H9 (cell line): ENCODE data around the gene OR2T4. TPM values are rescaled to one million over a fixed set of nuclear protein-coding genes. Genes with fewer than 3 reads are reported as not detected.

Experiments
- DNase-seq: peaks from one replicate; pipeline ENCODE4 v3.0.0-alpha.2; 2017
- H2AFZ ChIP-seq: one replicate; pipeline ENCODE4 v1.6.1; 2013; ENCODE audit warnings: mild to moderate bottlenecking, low read length, control low read depth, moderate library complexity
- H2AK5ac ChIP-seq: 2 replicates; pipeline ENCODE4 v1.6.1; 2013; ENCODE audit warnings: low read length, control low read depth, mixed read lengths; ENCODE audit not compliant: insufficient read length
- H2BK120ac ChIP-seq: one replicate; pipeline ENCODE4 v1.6.1; 2013; ENCODE audit warnings: low read depth, mild to moderate bottlenecking, low read length, control low read depth, inconsistent platforms; ENCODE audit not compliant: poor library complexity, severe bottlenecking
- H2BK12ac ChIP-seq: 2 replicates; pipeline ENCODE4 v1.6.1; 2013; ENCODE audit warnings: low read length, control low read depth, mixed read lengths, low read depth; ENCODE audit not compliant: insufficient read length
- H2BK15ac ChIP-seq: 2 replicates; pipeline ENCODE4 v1.6.1; 2013; ENCODE audit warnings: low read depth, low read length, control low read depth
- H2BK20ac ChIP-seq: one replicate; pipeline ENCODE4 v1.6.1; 2013; ENCODE audit warnings: low read depth, mild to moderate bottlenecking, low read length, control low read depth, inconsistent platforms; ENCODE audit not compliant: poor library complexity, severe bottlenecking
- H2BK5ac ChIP-seq: 2 replicates; pipeline ENCODE4 v1.6.1; 2013; ENCODE audit warnings: low read length, control low read depth, mixed read lengths; ENCODE audit not compliant: insufficient read length
- H3K14ac ChIP-seq: 2 replicates; pipeline ENCODE4 v1.6.1; 2013; ENCODE audit warnings: low read length, control low read depth; ENCODE audit not compliant: insufficient read depth
- H3K18ac ChIP-seq: 2 replicates; pipeline ENCODE4 v1.6.1; 2013; ENCODE audit warnings: low read depth, mild to moderate bottlenecking, mixed read lengths, low read length, control low read depth; ENCODE audit not compliant: insufficient read length
- H3K23ac ChIP-seq: 2 replicates; pipeline ENCODE4 v1.6.1; 2013; ENCODE audit warnings: low read length, control low read depth, mixed read lengths, low read depth; ENCODE audit not compliant: insufficient read length
- H3K23me2 ChIP-seq: 2 replicates; pipeline ENCODE4 v1.6.1; 2013; ENCODE audit warnings: low read depth, mild to moderate bottlenecking, mixed read lengths, low read length, control low read depth; ENCODE audit not compliant: insufficient read length, poor library complexity, severe bottlenecking
- H3K27ac ChIP-seq: 2 replicates; pipeline ENCODE4 v1.5.1; 2013; ENCODE audit warnings: low read length, control low read depth, mixed read lengths, low read depth; ENCODE audit not compliant: insufficient read length
- H3K27me3 ChIP-seq: 2 replicates; pipeline ENCODE4 v1.6.1; 2013; ENCODE audit warnings: low read length, control low read depth, inconsistent platforms; ENCODE audit not compliant: insufficient read depth
- H3K4ac ChIP-seq: 2 replicates; pipeline ENCODE4 v1.6.1; 2013; ENCODE audit warnings: low read depth, mild to moderate bottlenecking, control low read depth, inconsistent platforms, low read length, moderate library complexity
- H3K4me1 ChIP-seq: 2 replicates; pipeline ENCODE4 v1.6.1; 2013; ENCODE audit warnings: low read length, control low read depth, inconsistent platforms; ENCODE audit not compliant: insufficient read depth
- H3K4me2 ChIP-seq: 2 replicates; pipeline ENCODE4 v1.6.1; 2013; ENCODE audit warnings: low read length, control low read depth, mixed read lengths; ENCODE audit not compliant: insufficient read length, insufficient read depth
- H3K56ac ChIP-seq: 2 replicates; pipeline ENCODE4 v1.6.1; 2013; ENCODE audit warnings: low read depth, mild to moderate bottlenecking, mixed read lengths, low read length, control low read depth; ENCODE audit not compliant: insufficient read length
- H3K79me1 ChIP-seq: 2 replicates; pipeline ENCODE4 v1.6.1; 2013; ENCODE audit warnings: low read depth, mild to moderate bottlenecking, moderate library complexity, low read length, control low read depth, inconsistent platforms; ENCODE audit not compliant: insufficient read depth, poor library complexity, severe bottlenecking
- H3K79me2 ChIP-seq: 2 replicates; pipeline ENCODE4 v1.6.1; 2013; ENCODE audit warnings: low read length, control low read depth, inconsistent platforms; ENCODE audit not compliant: insufficient read depth
- H3K9ac ChIP-seq: 2 replicates; pipeline ENCODE4 v1.6.1; 2013; ENCODE audit warnings: low read length, control low read depth, mixed read lengths; ENCODE audit not compliant: insufficient read length; ENCODE audit errors: extremely low read depth
- H3K9me3 ChIP-seq: one replicate; pipeline ENCODE4 v1.6.1; 2013; ENCODE audit warnings: low read depth, low read length, inconsistent platforms; ENCODE audit not compliant: control insufficient read depth
- H3T11ph ChIP-seq: one replicate; pipeline ENCODE4 v1.6.1; 2013; ENCODE audit warnings: mild to moderate bottlenecking, low read length, control low read depth, inconsistent platforms
- H4K20me1 ChIP-seq: one replicate; pipeline ENCODE4 v1.6.1; 2013; ENCODE audit not compliant: control insufficient read depth, insufficient read length, insufficient read depth
- H4K5ac ChIP-seq: 2 replicates; pipeline ENCODE4 v1.6.1; 2013; ENCODE audit warnings: low read depth, mild to moderate bottlenecking, mixed read lengths, low read length, control low read depth; ENCODE audit not compliant: insufficient read length
- H4K8ac ChIP-seq: replicated peaks from 2 replicates; pipeline ENCODE4 v1.6.1; 2013; ENCODE audit warnings: low read length, control low read depth, mixed read lengths, low read depth; ENCODE audit not compliant: insufficient read length
- H4K91ac ChIP-seq: 2 replicates; pipeline ENCODE4 v1.6.1; 2013; ENCODE audit warnings: low read depth, mild to moderate bottlenecking, moderate library complexity, mixed read lengths, low read length, control low read depth; ENCODE audit not compliant: insufficient read length
- H3K27ac Mint-ChIP-seq, 3 experiments: 2 replicates in 2 of 3; 3 replicates in 1 of 3; pipeline ENCODE4 v1.8.0; 2020 to 2021; ENCODE audit warnings: mixed read lengths in 3 of 3, mild to moderate bottlenecking in 1 of 3, moderate library complexity in 1 of 3
- H3K27me3 Mint-ChIP-seq: 2 replicates; pipeline ENCODE4 v1.8.0; 2021; ENCODE audit warnings: low read depth, mild to moderate bottlenecking, moderate library complexity, mixed read lengths
- H3K36me3 Mint-ChIP-seq, 3 experiments: 2 replicates in 2 of 3; 3 replicates in 1 of 3; pipeline ENCODE4 v1.8.0; 2020 to 2021; ENCODE audit warnings: low read depth in 3 of 3, mixed read lengths in 3 of 3; ENCODE audit not compliant: insufficient read depth in 1 of 3
- H3K4me1 Mint-ChIP-seq, 2 experiments: 2 replicates each; pipeline ENCODE4 v1.8.0; 2020; ENCODE audit warnings: mixed read lengths in 2 of 2
- H3K4me3 Mint-ChIP-seq, 2 experiments: 2 replicates in 1 of 2; 3 replicates in 1 of 2; pipeline ENCODE4 v1.8.0; 2020 to 2021; ENCODE audit warnings: mild to moderate bottlenecking in 2 of 2, mixed read lengths in 2 of 2, moderate library complexity in 1 of 2
- H3K9me3 Mint-ChIP-seq, 2 experiments: 2 replicates in 1 of 2; 3 replicates in 1 of 2; pipeline ENCODE4 v1.8.0; 2020; ENCODE audit warnings: mild to moderate bottlenecking in 2 of 2, mixed read lengths in 2 of 2, moderate library complexity in 1 of 2
- total RNA-seq: library from RNA; stranded (reverse); gene quantifications from 2 replicates; pipeline ENCODE4 v1.2.1, GENCODE V29; 2021
- TF ChIP-seq, protein P1 (sequence below): fragments of 200-600 bp; sonication (generic); conservative IDR thresholded peaks from 3 replicates; pipeline ENCODE4 v1.8.0; 2021; ENCODE audit warnings: antibody characterized with exemption, mild to moderate bottlenecking

Gene OR2T4
- total RNA-seq, 1 experiment from 2014 or later = not detected

DNA sequence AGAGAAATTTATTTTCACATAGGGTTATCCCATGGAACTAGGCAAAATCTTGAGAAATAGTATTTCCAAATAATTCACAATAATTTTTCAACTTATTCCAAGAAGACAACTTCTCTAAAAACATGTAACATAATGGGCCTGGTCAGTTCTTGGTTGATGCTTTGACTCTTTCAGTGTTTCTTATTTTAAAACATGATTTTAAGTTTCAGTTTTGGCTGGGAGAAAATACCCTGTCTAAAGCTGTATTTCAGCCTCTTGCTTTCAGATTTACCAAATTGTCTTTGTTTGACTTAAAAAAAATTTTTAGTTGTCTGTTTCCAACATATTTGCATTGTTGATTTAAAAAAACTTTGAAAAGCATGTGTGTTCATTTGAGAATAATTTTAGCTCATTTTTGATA lies 5.1 kb downstream of the OR2T4 start:
- Histone ChIP-seq H3K23ac (no peak overlapping the region), H4K20me1 (no peaks in the 10 kb centered on the region), H3K4ac (no peak overlapping the region), H3T11ph (no peak overlapping the region), H3K27ac (no peak overlapping the region), H2BK5ac (no peak overlapping the region), H3K9ac (no peak overlapping the region), H3K79me2 (no peaks in the 10 kb centered on the region), H3K14ac (no peak overlapping the region), H2BK120ac (no peak overlapping the region), H3K4me1 (no peaks in the 10 kb centered on the region), H3K23me2 (no peaks in the 10 kb centered on the region), H3K18ac (no peak overlapping the region), H3K79me1 (no peaks in the 10 kb centered on the region), H2AK5ac (no peak overlapping the region), H2BK15ac (no peak overlapping the region), H4K8ac (no peak overlapping the region), H2AFZ (no peak overlapping the region), H3K27me3 (no peaks in the 10 kb centered on the region), H4K91ac (no peak overlapping the region), H2BK12ac (no peak overlapping the region), H3K4me2 (no peak overlapping the region), H2BK20ac (no peak overlapping the region), H3K56ac (no peak overlapping the region), H4K5ac (no peak overlapping the region), H3K9me3 (peaks cover 73% of the 10 kb centered on the region)
- no peak overlapping the region for H3K4me3 Mint-ChIP-seq
- TF ChIP-seq, protein P1, sequence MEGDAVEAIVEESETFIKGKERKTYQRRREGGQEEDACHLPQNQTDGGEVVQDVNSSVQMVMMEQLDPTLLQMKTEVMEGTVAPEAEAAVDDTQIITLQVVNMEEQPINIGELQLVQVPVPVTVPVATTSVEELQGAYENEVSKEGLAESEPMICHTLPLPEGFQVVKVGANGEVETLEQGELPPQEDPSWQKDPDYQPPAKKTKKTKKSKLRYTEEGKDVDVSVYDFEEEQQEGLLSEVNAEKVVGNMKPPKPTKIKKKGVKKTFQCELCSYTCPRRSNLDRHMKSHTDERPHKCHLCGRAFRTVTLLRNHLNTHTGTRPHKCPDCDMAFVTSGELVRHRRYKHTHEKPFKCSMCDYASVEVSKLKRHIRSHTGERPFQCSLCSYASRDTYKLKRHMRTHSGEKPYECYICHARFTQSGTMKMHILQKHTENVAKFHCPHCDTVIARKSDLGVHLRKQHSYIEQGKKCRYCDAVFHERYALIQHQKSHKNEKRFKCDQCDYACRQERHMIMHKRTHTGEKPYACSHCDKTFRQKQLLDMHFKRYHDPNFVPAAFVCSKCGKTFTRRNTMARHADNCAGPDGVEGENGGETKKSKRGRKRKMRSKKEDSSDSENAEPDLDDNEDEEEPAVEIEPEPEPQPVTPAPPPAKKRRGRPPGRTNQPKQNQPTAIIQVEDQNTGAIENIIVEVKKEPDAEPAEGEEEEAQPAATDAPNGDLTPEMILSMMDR = no peak
- DNase-seq = no peak
- no peak overlapping the region for H3K27ac Mint-ChIP-seq
- no peaks in the 10 kb centered on the region; the same call in 1 of the 2 replicates for H3K27me3 Mint-ChIP-seq
- peaks cover 0 to 29% (median 11%) of the 10 kb centered on the region in 3 experiments; a peak in 6 of 7 replicates for H3K36me3 Mint-ChIP-seq
- peaks cover 85 to 95% of the 10 kb centered on the region in 2 experiments for H3K9me3 Mint-ChIP-seq
- H3K4me1 Mint-ChIP-seq = no peaks in the 10 kb centered on the region
